ENCODE data around the gene CDKN2AIP.
A peak's percentile ranks its signal among the peaks of the same experiment; 100 is the strongest.

CDKN2AIP gene

GRCh38 chr4:183443655-183444213, 702 bp upstream of the CDKN2AIP start:
- no peak for TF ChIP-seq CTCF (IDR thresholded peaks at IDR 0.05; ENCODE audit: insufficient read depth, low read length, poor library complexity, severe bottlenecking)
- TF ChIP-seq EZH2phosphoT487 (conservative IDR thresholded peaks at IDR 0.05; ENCODE audit: low read length): no peak
- Histone ChIP-seq H3F3A (ENCODE audit: insufficient read depth) (peaks cover 16% of the 10 kb centered on the region; the same call in 1 of the 2 replicates), H3K27ac (ENCODE audit: low read depth, low read length) (peak overlapping the region; percentile 82), H3K79me2 (ENCODE audit: insufficient read depth, low read length) (peaks cover 28% of the 10 kb centered on the region), H2AFZ (ENCODE audit: low read depth, low read length, severe bottlenecking) (peak overlapping the region; percentile 87), H3K27me3 (ENCODE audit: low read length) (no peaks in the 10 kb centered on the region), H3K9ac (ENCODE audit: low read length) (peak overlapping the region; percentile 94), H3K9me2 (replicated peaks; ENCODE audit: insufficient read depth, low read length) (no peaks in the 10 kb centered on the region), H3K4me3 (ENCODE audit: insufficient read depth, low read length, poor library complexity, severe bottlenecking) (peak overlapping the region; percentile 74), H3K9me3 (ENCODE audit: insufficient read depth, low read length) (no peaks in the 10 kb centered on the region), H3K36me3 (ENCODE audit: low read length) (peaks cover 30% of the 10 kb centered on the region), H4K20me1 (ENCODE audit: low read depth, low read length) (peaks cover 13% of the 10 kb centered on the region), H3K4me2 (ENCODE audit: low read depth, low read length, poor library complexity, severe bottlenecking) (peak overlapping the region; percentile 88)

GRCh38 chr4:183445097-183445428, 627 bp downstream of the CDKN2AIP start:
- Histone ChIP-seq H4K20me1 (ENCODE audit: low read depth, low read length) (peaks cover 14% of the 10 kb centered on the region), H3K79me2 (ENCODE audit: insufficient read depth, low read length) (peaks cover 29% of the 10 kb centered on the region), H3K9me2 (replicated peaks; ENCODE audit: insufficient read depth, low read length) (no peaks in the 10 kb centered on the region)

GRCh38 chr4:183447646-183448045, 3.2 kb downstream of the CDKN2AIP start:
- peak overlapping the region; percentile 4 for H3K4me2 ChIP-seq (ENCODE audit: low read depth, low read length, poor library complexity, severe bottlenecking)
- TF ChIP-seq EZH2phosphoT487 (conservative IDR thresholded peaks at IDR 0.05; ENCODE audit: low read length) (no peak), CTCF (IDR thresholded peaks at IDR 0.05; ENCODE audit: insufficient read depth, low read length, poor library complexity, severe bottlenecking) (no peak)
- H3K27me3 ChIP-seq (ENCODE audit: low read length): no peaks in the 10 kb centered on the region
- H4K20me1 ChIP-seq (ENCODE audit: low read depth, low read length): peaks cover 14% of the 10 kb centered on the region
- H3K9me3 ChIP-seq (ENCODE audit: insufficient read depth, low read length): no peaks in the 10 kb centered on the region
- H3K4me3 ChIP-seq (ENCODE audit: insufficient read depth, low read length, poor library complexity, severe bottlenecking): no peak overlapping the region
- no peak overlapping the region for H3K27ac ChIP-seq (ENCODE audit: low read depth, low read length)
- H3K9me2 ChIP-seq (replicated peaks; ENCODE audit: insufficient read depth, low read length): no peaks in the 10 kb centered on the region
- peaks cover 29% of the 10 kb centered on the region for H3K79me2 ChIP-seq (ENCODE audit: insufficient read depth, low read length)
- H3K36me3 ChIP-seq (ENCODE audit: low read length): peaks cover 38% of the 10 kb centered on the region
- no peak overlapping the region for H3K9ac ChIP-seq (ENCODE audit: low read length)
- peaks cover 39% of the 10 kb centered on the region; the same call in 1 of the 2 replicates for H3F3A ChIP-seq (ENCODE audit: insufficient read depth)
- H2AFZ ChIP-seq (ENCODE audit: low read depth, low read length, severe bottlenecking): no peak overlapping the region

More at GRCh38 chr4:183445097-183445428, 627 bp downstream of the CDKN2AIP start:
- Histone ChIP-seq H3K27me3 (ENCODE audit: low read length) (no peaks in the 10 kb centered on the region), H3F3A (ENCODE audit: insufficient read depth) (peaks cover 29% of the 10 kb centered on the region; the same call in 1 of the 2 replicates), H2AFZ (ENCODE audit: low read depth, low read length, severe bottlenecking) (peak overlapping the region; percentile 57), H3K4me3 (ENCODE audit: insufficient read depth, low read length, poor library complexity, severe bottlenecking) (peak overlapping the region; percentile 86), H3K9ac (ENCODE audit: low read length) (peak overlapping the region; percentile 94), H3K27ac (ENCODE audit: low read depth, low read length) (peak overlapping the region; percentile 82), H3K9me3 (ENCODE audit: insufficient read depth, low read length) (no peaks in the 10 kb centered on the region), H3K36me3 (ENCODE audit: low read length) (peaks cover 38% of the 10 kb centered on the region), H3K4me2 (ENCODE audit: low read depth, low read length, poor library complexity, severe bottlenecking) (peak overlapping the region; percentile 80)
- TF ChIP-seq EZH2phosphoT487 (conservative IDR thresholded peaks at IDR 0.05; ENCODE audit: low read length): no peak
- no peak for TF ChIP-seq CTCF (IDR thresholded peaks at IDR 0.05; ENCODE audit: insufficient read depth, low read length, poor library complexity, severe bottlenecking)

All from SU-DHL-6 (cell line).